Fibroblast of pulmonary artery (primary cell): ENCODE measurements around the gene GCM1.

ENCODE experiments used
- DNase-seq: peaks from one replicate; pipeline ENCODE4 v3.0.0-alpha.2; 2010; ENCODE audit warnings: low read depth
- H3K4me3 ChIP-seq: replicated peaks from 2 replicates; pipeline ENCODE4 v1.5.1; 2011; ENCODE audit warnings: low read depth, mild to moderate bottlenecking, control low read depth, low read length, moderate library complexity
- TF ChIP-seq, protein P1 (sequence below): IDR thresholded peaks from 2 replicates; pipeline ENCODE4 v1.5.1; 2011; ENCODE audit warnings: mild to moderate bottlenecking, control low read depth, low read length, inconsistent platforms; ENCODE audit errors: missing control alignments

Gene GCM1

GRCh38 chr6:53152576-53152975 lies 3.9 kb upstream of the GCM1 start:
- TF ChIP-seq, protein P1, sequence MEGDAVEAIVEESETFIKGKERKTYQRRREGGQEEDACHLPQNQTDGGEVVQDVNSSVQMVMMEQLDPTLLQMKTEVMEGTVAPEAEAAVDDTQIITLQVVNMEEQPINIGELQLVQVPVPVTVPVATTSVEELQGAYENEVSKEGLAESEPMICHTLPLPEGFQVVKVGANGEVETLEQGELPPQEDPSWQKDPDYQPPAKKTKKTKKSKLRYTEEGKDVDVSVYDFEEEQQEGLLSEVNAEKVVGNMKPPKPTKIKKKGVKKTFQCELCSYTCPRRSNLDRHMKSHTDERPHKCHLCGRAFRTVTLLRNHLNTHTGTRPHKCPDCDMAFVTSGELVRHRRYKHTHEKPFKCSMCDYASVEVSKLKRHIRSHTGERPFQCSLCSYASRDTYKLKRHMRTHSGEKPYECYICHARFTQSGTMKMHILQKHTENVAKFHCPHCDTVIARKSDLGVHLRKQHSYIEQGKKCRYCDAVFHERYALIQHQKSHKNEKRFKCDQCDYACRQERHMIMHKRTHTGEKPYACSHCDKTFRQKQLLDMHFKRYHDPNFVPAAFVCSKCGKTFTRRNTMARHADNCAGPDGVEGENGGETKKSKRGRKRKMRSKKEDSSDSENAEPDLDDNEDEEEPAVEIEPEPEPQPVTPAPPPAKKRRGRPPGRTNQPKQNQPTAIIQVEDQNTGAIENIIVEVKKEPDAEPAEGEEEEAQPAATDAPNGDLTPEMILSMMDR: no peak
- no peak for DNase-seq
- no peak overlapping the region for H3K4me3 ChIP-seq

DNA sequence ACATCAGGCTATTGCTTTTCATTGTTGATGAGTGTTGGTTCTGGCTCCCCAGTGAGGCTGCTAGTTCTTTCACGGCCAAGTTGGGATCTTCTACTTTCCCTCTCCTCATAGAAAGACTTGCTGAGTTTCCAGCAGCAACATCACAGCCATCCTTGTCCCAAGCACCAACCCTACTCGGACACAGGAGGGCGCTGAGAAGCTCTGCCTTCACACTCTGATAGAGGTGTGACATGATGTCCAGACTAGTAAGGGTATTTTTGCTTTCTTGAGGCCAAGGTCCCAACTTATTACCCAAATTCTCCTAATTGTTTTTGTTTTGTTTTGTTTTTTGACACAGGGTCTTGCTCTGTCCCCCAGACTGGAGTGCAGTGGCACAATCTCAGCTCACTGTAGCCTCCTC lies 3.0 kb upstream of the GCM1 start:
- TF ChIP-seq, protein P1: peak; percentile 35
- no peak for DNase-seq

DNA sequence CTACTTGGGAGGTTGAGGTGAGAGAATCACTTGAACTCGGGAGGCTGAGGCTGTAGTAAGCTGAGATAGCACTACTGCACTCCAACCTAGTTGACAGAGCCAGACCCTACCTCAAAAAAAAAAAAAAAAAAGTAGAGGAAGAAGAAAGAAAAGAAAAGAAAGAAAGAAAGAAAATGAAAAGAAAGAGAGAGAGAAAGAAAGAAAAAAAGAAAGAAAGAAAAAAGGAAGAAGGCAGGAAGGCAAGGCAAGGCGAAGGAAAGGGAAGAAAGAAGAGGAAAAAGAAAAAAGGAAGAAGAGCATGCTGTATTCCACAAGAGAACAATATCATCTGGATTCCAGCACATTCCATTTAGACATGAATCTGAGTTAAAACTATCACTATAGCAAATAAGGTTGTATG lies 3.8 kb downstream of the GCM1 start:
- DNase-seq: no peak
- no peak overlapping the region for H3K4me3 ChIP-seq
- TF ChIP-seq, protein P1: no peak

More for the DNA sequence above, 3.0 kb upstream of the GCM1 start:
- H3K4me3 ChIP-seq: no peak overlapping the region

DNA sequence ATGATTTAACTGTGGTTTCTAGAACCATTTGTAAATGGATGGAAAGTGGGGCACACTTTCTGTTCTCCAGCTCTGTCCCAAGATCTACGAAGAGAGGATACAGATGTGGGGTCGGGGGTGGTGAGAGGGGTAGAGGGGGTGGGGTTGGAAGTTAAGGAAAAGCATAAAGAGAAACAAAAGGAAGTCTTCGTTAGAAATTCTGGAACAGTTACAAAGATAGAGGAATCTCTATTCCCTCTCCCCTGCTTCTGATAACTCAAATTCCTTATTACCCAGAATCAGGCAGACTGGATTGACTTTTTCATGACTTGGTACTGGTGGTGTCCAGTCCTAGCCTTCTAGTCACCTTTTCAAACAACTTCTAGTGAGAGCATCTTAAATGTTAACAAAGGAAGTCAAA lies 4.9 kb downstream of the GCM1 start:
- no peak overlapping the region for H3K4me3 ChIP-seq
- TF ChIP-seq, protein P1: no peak

GRCh38 chr6:53142810-53143209 lies 5.8 kb downstream of the GCM1 start:
- H3K4me3 ChIP-seq: no peak overlapping the region
- TF ChIP-seq, protein P1: no peak
- no peak for DNase-seq

More for the DNA sequence above, 4.9 kb downstream of the GCM1 start:
- DNase-seq: no peak

DNA sequence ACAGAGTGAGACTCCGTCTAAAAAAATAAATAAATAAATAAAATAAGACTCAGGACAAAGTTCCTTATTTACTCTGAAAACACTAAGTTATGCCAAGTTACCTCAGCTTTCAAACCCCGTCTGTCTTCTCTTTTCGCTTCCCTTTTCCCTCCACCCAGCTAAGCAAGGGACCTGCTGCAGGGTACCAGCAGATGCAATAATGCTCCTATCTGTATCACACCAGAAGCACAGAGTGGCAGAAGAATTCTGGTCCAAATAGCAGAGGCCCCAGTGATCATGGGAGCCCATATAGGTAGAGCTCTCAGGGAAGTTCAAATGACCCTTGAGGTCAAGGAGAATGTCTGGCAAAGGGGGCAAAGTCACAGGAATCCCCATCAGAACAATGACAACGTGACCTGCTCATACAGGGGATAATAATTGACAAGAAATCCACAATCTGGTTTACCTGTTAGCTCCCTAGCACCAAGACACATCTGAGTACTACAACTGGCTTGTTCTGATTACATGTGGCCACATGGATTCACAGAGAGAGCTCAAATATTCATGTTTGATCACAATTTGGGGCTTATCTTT lies 8.7 kb downstream of the GCM1 start:
- DNase-seq: no peak
- no peak overlapping the region for H3K4me3 ChIP-seq
- TF ChIP-seq, protein P1: no peak

DNA sequence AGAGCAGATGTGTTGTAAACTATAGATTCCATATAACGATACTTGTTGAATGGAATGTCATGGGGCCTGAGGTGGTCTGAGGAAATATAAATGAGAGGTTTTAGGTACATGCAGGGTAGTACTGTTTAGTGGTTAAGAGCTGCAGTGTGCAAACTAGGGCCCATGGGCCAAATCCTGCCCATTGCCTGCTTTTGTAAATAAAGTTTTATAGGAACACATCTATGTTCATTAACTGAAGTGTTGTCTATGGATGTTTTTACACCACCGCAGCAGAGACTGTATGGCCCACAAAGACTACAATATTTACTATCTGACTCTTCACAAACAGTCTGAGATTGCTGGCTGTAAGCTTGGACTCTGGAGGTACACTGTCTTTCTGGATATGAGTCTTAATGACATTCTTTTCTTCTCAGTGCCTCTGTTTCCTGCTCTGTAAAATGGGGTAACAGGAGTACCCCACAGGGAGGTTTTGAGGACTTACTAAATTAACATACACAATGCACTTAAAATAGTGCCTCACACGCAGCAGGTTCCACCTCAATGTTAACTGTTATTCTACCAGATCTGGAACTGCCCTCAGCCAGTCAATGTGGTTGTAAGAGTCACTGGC lies 12.5 kb downstream of the GCM1 start:
- DNase-seq: no peak
- TF ChIP-seq, protein P1: no peak
- H3K4me3 ChIP-seq: no peak overlapping the region
